Measurements from ENCODE around the gene C4orf17. TPM values are rescaled to one million over a fixed set of nuclear protein-coding genes. Genes with fewer than 3 reads are reported as not detected.

Gene C4orf17
- total RNA-seq, 2 experiments from 2014 or later, result not detected

DNA sequence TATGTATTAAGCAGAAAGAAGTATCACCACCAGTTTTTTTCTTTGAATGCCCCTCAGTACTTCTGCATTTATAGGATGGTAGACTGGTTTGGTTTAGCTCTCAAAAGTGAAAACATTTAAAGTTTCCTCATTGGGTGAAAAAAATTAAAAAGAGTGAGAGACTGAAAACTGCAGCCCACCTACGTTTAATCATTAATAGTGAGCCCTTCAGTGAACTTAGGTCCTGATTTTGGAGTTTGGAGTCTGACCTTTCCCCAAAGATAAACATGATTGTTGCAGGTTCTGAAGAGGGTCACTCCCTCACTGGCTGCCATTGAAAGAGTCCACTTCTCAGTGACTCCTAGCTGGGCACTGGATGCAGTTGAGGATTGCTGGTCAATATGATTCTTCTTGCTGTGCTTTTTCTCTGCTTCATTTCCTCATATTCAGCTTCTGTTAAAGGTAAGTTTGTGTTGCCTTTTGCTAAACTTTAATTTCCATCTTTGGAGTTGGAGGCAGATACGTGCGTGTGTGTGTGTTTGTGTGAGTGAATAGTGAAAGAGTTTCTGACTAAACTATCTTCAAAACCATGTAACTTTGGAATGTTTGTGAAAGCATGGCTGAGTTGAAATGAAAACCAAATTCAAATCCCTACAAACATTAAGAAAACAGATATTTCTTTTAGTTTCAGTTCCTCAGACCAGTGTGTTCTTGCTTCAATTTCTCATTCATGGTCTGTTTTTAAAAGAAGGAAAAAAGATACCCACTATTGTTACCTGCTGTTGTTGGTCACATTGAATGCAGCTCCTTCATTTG lies 63.9 kb downstream of the C4orf17 start, which contains the start of gene MTTP:
Gene MTTP (plus strand): TSS at position 295 of the 795 bp plus-strand sequence. CDS start 86 bp downstream, at position 381.
- Histone ChIP-seq H3K27ac (ENCODE audit: low read depth, low read length, poor library complexity, severe bottlenecking) (no peak within 1 kb of the TSS), H2AFZ (ENCODE audit: low read length) (peak within 1 kb of the TSS; percentile 82), H3K4me3 (ENCODE audit: low read depth, low read length, poor library complexity, severe bottlenecking) (no peak within 1 kb of the TSS), H3K4me1 (ENCODE audit: insufficient read depth, low read length, poor library complexity, severe bottlenecking) (peaks cover 8% of the 10 kb centered on the region), H4K20me1 (ENCODE audit: insufficient read depth, low read length) (no peaks in the 10 kb centered on the region), H3K36me3 (ENCODE audit: insufficient read depth, low read length) (no peaks in the 10 kb centered on the region), H3K9me3 (ENCODE audit: low read length) (no peaks in the 10 kb centered on the region), H3K4me2 (ENCODE audit: low read length) (peak within 1 kb of the TSS; percentile 49), H3K79me2 (ENCODE audit: insufficient read depth, low read depth, low read length) (no peaks in the 10 kb centered on the region), H3K9me2 (ENCODE audit: insufficient read depth, low read length) (no peaks in the 10 kb centered on the region)
- POLR2A ChIA-PET, result interaction anchor here (1.0 to 1.6 kb wide), 2 partner anchors 8 to 12 kb away, joined by 3 to 4 read pairs; no protein-coding TSS in a partner anchor
- no TSS peak for BruUV-seq (replicated peaks)
- CTCF ChIA-PET (ENCODE audit: unreplicated experiment), result no interaction called here
- DNase-seq (ENCODE audit: low spot score), result peak; percentile 5
- TF ChIP-seq, protein P1, sequence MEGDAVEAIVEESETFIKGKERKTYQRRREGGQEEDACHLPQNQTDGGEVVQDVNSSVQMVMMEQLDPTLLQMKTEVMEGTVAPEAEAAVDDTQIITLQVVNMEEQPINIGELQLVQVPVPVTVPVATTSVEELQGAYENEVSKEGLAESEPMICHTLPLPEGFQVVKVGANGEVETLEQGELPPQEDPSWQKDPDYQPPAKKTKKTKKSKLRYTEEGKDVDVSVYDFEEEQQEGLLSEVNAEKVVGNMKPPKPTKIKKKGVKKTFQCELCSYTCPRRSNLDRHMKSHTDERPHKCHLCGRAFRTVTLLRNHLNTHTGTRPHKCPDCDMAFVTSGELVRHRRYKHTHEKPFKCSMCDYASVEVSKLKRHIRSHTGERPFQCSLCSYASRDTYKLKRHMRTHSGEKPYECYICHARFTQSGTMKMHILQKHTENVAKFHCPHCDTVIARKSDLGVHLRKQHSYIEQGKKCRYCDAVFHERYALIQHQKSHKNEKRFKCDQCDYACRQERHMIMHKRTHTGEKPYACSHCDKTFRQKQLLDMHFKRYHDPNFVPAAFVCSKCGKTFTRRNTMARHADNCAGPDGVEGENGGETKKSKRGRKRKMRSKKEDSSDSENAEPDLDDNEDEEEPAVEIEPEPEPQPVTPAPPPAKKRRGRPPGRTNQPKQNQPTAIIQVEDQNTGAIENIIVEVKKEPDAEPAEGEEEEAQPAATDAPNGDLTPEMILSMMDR (conservative IDR thresholded peaks at IDR 0.05; ENCODE audit: low read length), result no peak
- TF ChIP-seq EZH2phosphoT487 (IDR thresholded peaks at IDR 0.05; ENCODE audit: borderline replicate concordance, low read depth, low read length), result no peak
- intact Hi-C loops (cut with micrococcal nuclease; ENCODE audit: unreplicated experiment), result no loop called here

DNA sequence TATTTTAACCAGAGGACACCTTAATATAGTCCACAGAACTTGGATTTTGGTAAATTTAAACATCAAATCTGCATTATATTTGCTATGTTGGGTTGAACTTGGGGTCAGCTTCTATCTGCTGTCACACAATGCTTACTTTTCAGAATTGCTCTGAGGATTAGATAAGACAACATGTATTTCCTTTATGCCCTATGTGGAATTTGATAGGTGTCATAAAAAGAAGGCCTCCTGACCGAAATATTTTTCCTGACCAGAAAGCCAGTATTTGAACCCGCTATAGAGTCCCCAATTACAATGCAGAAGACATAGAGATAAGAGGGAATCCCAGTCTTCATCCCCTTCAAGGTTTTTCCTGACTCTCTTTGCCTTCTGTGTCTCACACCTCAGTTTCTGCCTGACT lies 67.9 kb downstream of the C4orf17 start:
- Histone ChIP-seq H3K27ac (ENCODE audit: low read depth, low read length, poor library complexity, severe bottlenecking) (no peak overlapping the region), H3K9me2 (ENCODE audit: insufficient read depth, low read length) (no peaks in the 10 kb centered on the region), H3K4me2 (ENCODE audit: low read length) (no peak overlapping the region), H4K20me1 (ENCODE audit: insufficient read depth, low read length) (no peaks in the 10 kb centered on the region), H3K79me2 (ENCODE audit: insufficient read depth, low read depth, low read length) (no peaks in the 10 kb centered on the region), H3K9me3 (ENCODE audit: low read length) (no peaks in the 10 kb centered on the region), H3K36me3 (ENCODE audit: insufficient read depth, low read length) (no peaks in the 10 kb centered on the region), H3K4me3 (ENCODE audit: low read depth, low read length, poor library complexity, severe bottlenecking) (no peak overlapping the region), H2AFZ (ENCODE audit: low read length) (no peak overlapping the region), H3K4me1 (ENCODE audit: insufficient read depth, low read length, poor library complexity, severe bottlenecking) (peaks cover 8% of the 10 kb centered on the region)
- intact Hi-C loops (cut with micrococcal nuclease; ENCODE audit: unreplicated experiment), result no loop called here
- TF ChIP-seq EZH2phosphoT487 (IDR thresholded peaks at IDR 0.05; ENCODE audit: borderline replicate concordance, low read depth, low read length), result no peak
- TF ChIP-seq, protein P1 (conservative IDR thresholded peaks at IDR 0.05; ENCODE audit: low read length), result no peak
- BruUV-seq (replicated peaks), result no TSS peak
- ChIA-PET CTCF (ENCODE audit: unreplicated experiment) (no interaction called here), POLR2A (no interaction called here)
- no peak for DNase-seq (ENCODE audit: low spot score)

DNA sequence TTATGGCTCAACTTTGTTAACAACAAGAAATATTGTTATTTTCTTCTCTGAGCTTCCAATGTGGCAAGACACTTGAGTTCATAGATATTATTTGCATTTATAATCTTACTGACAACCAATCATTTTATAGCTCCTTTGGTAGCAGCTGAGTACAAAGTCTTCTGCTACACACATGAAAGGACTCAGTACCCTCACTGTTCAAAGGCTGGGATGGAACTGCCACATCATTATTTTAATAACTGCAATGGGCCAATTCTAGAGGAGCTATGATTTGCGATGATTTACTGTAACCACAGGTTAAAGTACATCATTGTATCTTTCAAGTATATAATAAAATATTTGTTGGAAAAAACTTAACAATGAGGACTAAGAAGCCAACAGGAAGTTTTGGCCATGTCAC lies 74.7 kb downstream of the C4orf17 start:
- Histone ChIP-seq H4K20me1 (ENCODE audit: insufficient read depth, low read length) (no peaks in the 10 kb centered on the region), H3K27ac (ENCODE audit: low read depth, low read length, poor library complexity, severe bottlenecking) (no peak overlapping the region), H3K4me1 (ENCODE audit: insufficient read depth, low read length, poor library complexity, severe bottlenecking) (no peaks in the 10 kb centered on the region), H3K4me2 (ENCODE audit: low read length) (no peak overlapping the region), H3K36me3 (ENCODE audit: insufficient read depth, low read length) (no peaks in the 10 kb centered on the region), H2AFZ (ENCODE audit: low read length) (no peak overlapping the region), H3K9me3 (ENCODE audit: low read length) (no peaks in the 10 kb centered on the region), H3K9me2 (ENCODE audit: insufficient read depth, low read length) (no peaks in the 10 kb centered on the region), H3K4me3 (ENCODE audit: low read depth, low read length, poor library complexity, severe bottlenecking) (no peak overlapping the region), H3K79me2 (ENCODE audit: insufficient read depth, low read depth, low read length) (no peaks in the 10 kb centered on the region)
- CTCF ChIA-PET (ENCODE audit: unreplicated experiment), result no interaction called here
- no peak for DNase-seq (ENCODE audit: low spot score)
- POLR2A ChIA-PET, result interaction anchor here (0.7 kb wide), 1 partner anchor 19 kb away, joined by 3 read pairs; no protein-coding TSS in a partner anchor
- intact Hi-C loops (cut with micrococcal nuclease; ENCODE audit: unreplicated experiment), result no loop called here
- TF ChIP-seq EZH2phosphoT487 (IDR thresholded peaks at IDR 0.05; ENCODE audit: borderline replicate concordance, low read depth, low read length), result no peak
- TF ChIP-seq, protein P1 (conservative IDR thresholded peaks at IDR 0.05; ENCODE audit: low read length), result no peak
- BruUV-seq (replicated peaks), result no TSS peak
